SU-DHL-6 (cell line): ENCODE results near the gene PCED1A.

Source experiments
- H2AFZ ChIP-seq: fragments of 200-600 bp; sonication (generic); 2 replicates; pipeline ENCODE4 v1.6.1; 2014; ENCODE audit warnings: low read depth, mild to moderate bottlenecking, moderate library complexity, mixed read lengths, antibody characterized with exemption, low read length; ENCODE audit not compliant: severe bottlenecking
- H3F3A ChIP-seq: fragments of 200-600 bp; shearing (Covaris generic); 2 replicates; pipeline ENCODE4 v1.6.0; 2016; ENCODE audit warnings: antibody characterized with exemption, mild to moderate bottlenecking; ENCODE audit not compliant: insufficient read depth
- H3K27ac ChIP-seq: fragments of 200-600 bp; sonication (generic); 2 replicates; pipeline ENCODE4 v1.5.1; 2016; ENCODE audit warnings: low read depth, mild to moderate bottlenecking, low read length, moderate library complexity, mixed read lengths
- H3K27me3 ChIP-seq: fragments of 200-600 bp; sonication (generic), shearing (Covaris generic); 2 replicates; pipeline ENCODE4 v1.6.0; 2014; ENCODE audit warnings: mild to moderate bottlenecking, low read length
- H3K36me3 ChIP-seq: fragments of 200-600 bp; sonication (generic); 2 replicates; pipeline ENCODE4 v1.6.1; 2014; ENCODE audit warnings: mild to moderate bottlenecking, low read length, mixed read lengths
- H3K4me2 ChIP-seq: fragments of 300-600, 200-600 bp; shearing (Covaris generic), sonication (generic); 2 replicates; pipeline ENCODE4 v1.6.0; 2014; ENCODE audit warnings: low read length, low read depth, mild to moderate bottlenecking; ENCODE audit not compliant: poor library complexity, severe bottlenecking
- H3K4me3 ChIP-seq: fragments of 200-600 bp; sonication (generic); 2 replicates; pipeline ENCODE4 v1.5.1; 2014; ENCODE audit warnings: antibody characterized with exemption, low read length, mild to moderate bottlenecking, mixed read lengths; ENCODE audit not compliant: insufficient read depth, poor library complexity, severe bottlenecking
- H3K79me2 ChIP-seq: fragments of 200-600 bp; sonication (generic); 2 replicates; pipeline ENCODE4 v1.6.1; 2014; ENCODE audit warnings: mild to moderate bottlenecking, low read length, moderate library complexity; ENCODE audit not compliant: insufficient read depth
- H3K9ac ChIP-seq: fragments of 200-600 bp; sonication (generic); 2 replicates; pipeline ENCODE4 v1.7.0; 2014; ENCODE audit warnings: mild to moderate bottlenecking, low read length
- H3K9me2 ChIP-seq: fragments of 200-600 bp; sonication (generic); replicated peaks from 2 replicates; pipeline ENCODE4 v1.6.1; 2014; ENCODE audit warnings: low read length; ENCODE audit not compliant: insufficient read depth
- H3K9me3 ChIP-seq: fragments of 200-600 bp; sonication (generic); 2 replicates; pipeline ENCODE4 v1.6.1; 2014; ENCODE audit warnings: low read length, mixed read lengths; ENCODE audit not compliant: insufficient read depth
- H4K20me1 ChIP-seq: fragments of 200-600 bp; sonication (generic); 2 replicates; pipeline ENCODE4 v1.6.1; 2014; ENCODE audit warnings: low read depth, mild to moderate bottlenecking, antibody characterized with exemption, low read length, moderate library complexity, mixed read lengths
- CTCF ChIP-seq: fragments of 200-600 bp; sonication (generic); IDR thresholded peaks from one replicate; pipeline ENCODE4 v1.5.1; 2017; ENCODE audit warnings: antibody characterized with exemption, mild to moderate bottlenecking, low read length, moderate library complexity; ENCODE audit not compliant: insufficient read depth, poor library complexity, severe bottlenecking
- EZH2phosphoT487 ChIP-seq: fragments of 200-600 bp; sonication (generic), shearing (Covaris generic); conservative IDR thresholded peaks from 2 replicates; pipeline ENCODE4 v1.6.1; 2018; ENCODE audit warnings: mild to moderate bottlenecking, antibody characterized with exemption, low read length, moderate library complexity, mixed read lengths

Gene PCED1A

DNA sequence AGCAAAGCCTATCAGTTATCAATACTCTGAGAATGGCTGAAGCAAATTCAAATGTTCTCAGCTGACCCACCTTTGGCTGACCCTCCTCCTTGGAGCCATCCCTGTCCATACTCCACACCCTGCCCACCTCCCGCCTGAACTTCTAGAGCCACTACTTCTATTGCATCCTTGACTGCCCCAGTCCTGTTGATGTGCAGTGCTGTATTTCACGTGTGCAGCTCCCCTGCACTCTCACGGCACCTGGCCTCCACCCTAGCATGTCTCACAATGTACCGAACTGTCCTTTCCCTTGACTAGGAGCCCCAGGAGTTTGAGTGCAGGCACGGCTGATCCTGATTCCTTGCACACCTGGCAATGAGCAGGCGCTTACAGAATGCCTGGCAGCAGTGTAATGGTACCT is 47.0 kb downstream of the PCED1A start:
- H3K9me2 ChIP-seq: no peaks in the 10 kb centered on the region
- no peaks in the 10 kb centered on the region for H3K36me3 ChIP-seq
- no peaks in the 10 kb centered on the region for H3K27me3 ChIP-seq
- no peaks in the 10 kb centered on the region for H4K20me1 ChIP-seq
- no peak overlapping the region for H3K27ac ChIP-seq
- no peaks in the 10 kb centered on the region for H3K9me3 ChIP-seq
- no peaks in the 10 kb centered on the region for H3K79me2 ChIP-seq
- no peak overlapping the region for H2AFZ ChIP-seq
- H3K4me2 ChIP-seq: no peak overlapping the region
- H3K9ac ChIP-seq: no peak overlapping the region
- TF ChIP-seq CTCF: no peak
- no peak for TF ChIP-seq EZH2phosphoT487
- H3F3A ChIP-seq: no peaks in the 10 kb centered on the region
- H3K4me3 ChIP-seq: no peak overlapping the region
